IMR-90 (cell line): ENCODE results near the gene PRSS38. TPM values are rescaled to one million over a fixed set of nuclear protein-coding genes. Genes with fewer than 3 reads are reported as not detected.

Experiments used
- ATAC-seq: fragments of 200-7000 bp; cut with Tn5 transposase; 2 replicates; pipeline ENCODE4 v1.9.1; 2020; ENCODE audit warnings: low read depth, mild to moderate bottlenecking, moderate library complexity
- BruUV-seq: library from RNA; stranded (reverse); fragments of 400-500 nt; replicated peaks from 2 replicates; lab custom pipeline; 2021; lab: Mats Ljungman, UMichigan
- CTCF ChIA-PET: fragments of 300-600 bp; formaldehyde crosslinking; extraction: SDS; loops from one replicate; lab custom pipeline; 2021; ENCODE audit warnings: antibody characterized with exemption; lab: Yijun Ruan, JAX
- POLR2A ChIA-PET: fragments of 300-600 bp; sonication (Branson Sonifier 250); formaldehyde crosslinking; loops from one replicate; lab custom pipeline; 2022; ENCODE audit warnings: antibody characterized with exemption; ENCODE audit not compliant: unreplicated experiment; lab: Charles Lee
- DNase-seq: peaks from one replicate; pipeline ENCODE4 v3.0.0; 2013
- H2AFZ ChIP-seq: replicated peaks from 2 replicates; pipeline ENCODE3; 2013; ENCODE audit warnings: low read length, mild to moderate bottlenecking; ENCODE audit not compliant: poor library complexity
- H2AK5ac ChIP-seq: 2 replicates; pipeline ENCODE4 v1.6.1; 2013; ENCODE audit warnings: low read depth, low read length, inconsistent platforms
- H2AK9ac ChIP-seq: replicated peaks from 2 replicates; pipeline ENCODE3; 2013; ENCODE audit warnings: mild to moderate bottlenecking, low read depth, low read length, moderate library complexity; ENCODE audit not compliant: poor library complexity
- H2BK120ac ChIP-seq: 2 replicates; pipeline ENCODE4 v1.6.1; 2013; ENCODE audit warnings: low read depth, low read length, inconsistent platforms
- H2BK15ac ChIP-seq: 3 replicates; pipeline ENCODE4 v1.6.1; 2013; ENCODE audit warnings: low read depth, low read length, inconsistent platforms
- H2BK20ac ChIP-seq: 2 replicates; pipeline ENCODE4 v1.6.1; 2013; ENCODE audit warnings: low read depth, mild to moderate bottlenecking, inconsistent platforms, low read length, moderate library complexity
- H2BK5ac ChIP-seq: 2 replicates; pipeline ENCODE4 v1.6.1; 2013; ENCODE audit warnings: mild to moderate bottlenecking, low read depth, low read length, inconsistent platforms; ENCODE audit not compliant: poor library complexity, severe bottlenecking
- H3K14ac ChIP-seq: replicated peaks from 2 replicates; pipeline ENCODE4 v1.6.1; 2013; ENCODE audit warnings: low read depth, low read length, inconsistent platforms
- H3K18ac ChIP-seq: 2 replicates; pipeline ENCODE4 v1.6.1; 2013; ENCODE audit warnings: low read depth, low read length, control low read depth
- H3K23ac ChIP-seq: 2 replicates; pipeline ENCODE4 v1.6.1; 2013; ENCODE audit warnings: low read depth, low read length, inconsistent platforms
- H3K27ac ChIP-seq: 2 replicates; pipeline ENCODE4 v1.5.1; 2013; ENCODE audit warnings: mild to moderate bottlenecking, control low read depth, low read length; ENCODE audit not compliant: insufficient read depth
- H3K27me3 ChIP-seq: 2 replicates; pipeline ENCODE4 v1.6.1; 2013; ENCODE audit warnings: low read length; ENCODE audit not compliant: control insufficient read depth, insufficient read depth
- H3K36me3 ChIP-seq: 2 replicates; pipeline ENCODE4 v1.6.1; 2013; ENCODE audit warnings: low read length, mixed read lengths; ENCODE audit not compliant: control insufficient read depth, insufficient read depth
- H3K4ac ChIP-seq: 2 replicates; pipeline ENCODE4 v1.6.1; 2013; ENCODE audit warnings: low read depth, low read length, inconsistent platforms
- H3K4me1 ChIP-seq: 2 replicates; pipeline ENCODE4 v1.6.1; 2013; ENCODE audit warnings: low read length, mixed read lengths; ENCODE audit not compliant: control insufficient read depth, insufficient read depth
- H3K4me2 ChIP-seq: 2 replicates; pipeline ENCODE4 v1.6.1; 2013; ENCODE audit warnings: low read depth, mild to moderate bottlenecking, control low read depth, low read length, moderate library complexity
- H3K4me3 ChIP-seq: 2 replicates; pipeline ENCODE4 v1.5.1; 2013; ENCODE audit warnings: low read depth, mild to moderate bottlenecking, control low read depth, low read length, moderate library complexity; ENCODE audit not compliant: insufficient read depth
- H3K56ac ChIP-seq: 2 replicates; pipeline ENCODE4 v1.6.1; 2013; ENCODE audit warnings: low read length, inconsistent platforms; ENCODE audit not compliant: insufficient read depth; ENCODE audit errors: extremely low read depth
- H3K79me1 ChIP-seq, 2 experiments: 2 replicates each; pipeline ENCODE4 v1.6.1; 2013; ENCODE audit warnings: low read length in 2 of 2, inconsistent platforms in 1 of 2, low read depth in 1 of 2
- H3K9ac ChIP-seq: 2 replicates; pipeline ENCODE4 v1.6.1; 2013; ENCODE audit warnings: low read depth, low read length, control low read depth
- H3K9me1 ChIP-seq: 2 replicates; pipeline ENCODE4 v1.6.1; 2013; ENCODE audit warnings: low read length, inconsistent platforms; ENCODE audit not compliant: insufficient read depth
- H3K9me3 ChIP-seq: 2 replicates; pipeline ENCODE4 v1.6.1; 2013; ENCODE audit warnings: low read length; ENCODE audit not compliant: control insufficient read depth, insufficient read depth
- H4K20me1 ChIP-seq: 2 replicates; pipeline ENCODE4 v1.6.1; 2013; ENCODE audit warnings: low read length, inconsistent platforms; ENCODE audit not compliant: insufficient read depth
- H4K5ac ChIP-seq: 2 replicates; pipeline ENCODE4 v1.6.1; 2013; ENCODE audit warnings: mild to moderate bottlenecking, low read depth, low read length, control low read depth
- H4K8ac ChIP-seq, 2 experiments: 2 replicates each; pipeline ENCODE4 v1.6.1; 2013; ENCODE audit warnings: low read depth in 2 of 2, low read length in 2 of 2, control low read depth in 1 of 2, inconsistent platforms in 1 of 2
- H4K91ac ChIP-seq: 2 replicates; pipeline ENCODE4 v1.6.1; 2013; ENCODE audit warnings: low read depth, low read length, inconsistent platforms; ENCODE audit not compliant: insufficient read depth
- FOS ChIP-seq: fragments of 150-350 bp; IDR thresholded peaks from 2 replicates; pipeline ENCODE4 v1.6.1; 2016; ENCODE audit warnings: low read depth, low read length
- NFE2L2 ChIP-seq: fragments of 150-350 bp; IDR thresholded peaks from 2 replicates; pipeline ENCODE4 v1.6.1; 2016; ENCODE audit warnings: low read depth, mild to moderate bottlenecking, low read length
- RCOR1 ChIP-seq: IDR thresholded peaks from 2 replicates; pipeline ENCODE4 v1.6.1; 2012; ENCODE audit warnings: mild to moderate bottlenecking, low read length, improper control_type of control experiment; ENCODE audit not compliant: insufficient replicate concordance
- SMC3 ChIP-seq: fragments of 150-350 bp; IDR thresholded peaks from 2 replicates; pipeline ENCODE4 v1.6.1; 2016; ENCODE audit warnings: low read depth, mild to moderate bottlenecking, antibody characterized with exemption, low read length, moderate library complexity
- WGBS, 2 experiments: methylation state at CpG; one replicate each; pipeline versions ENCODE4 v1.1.5 to v1.1.7; 2013; ENCODE audit warnings: missing lambda C conversion rate in 2 of 2; ENCODE audit not compliant: insufficient read length in 1 of 2; ENCODE audit errors: extremely low coverage in 2 of 2; 5-methylcytosine and 5-hydroxymethylcytosine counted together
- dilution Hi-C: fragments of 300-500 bp; cut with HindIII; formaldehyde crosslinking; loops from one replicate; pipeline ENCODE4 v1.14.3; 2018; ENCODE audit warnings: low sequenced_read_pairs; ENCODE audit not compliant: unreplicated experiment
- in situ Hi-C: fragments of 300-500 bp; cut with MboI; formaldehyde crosslinking; loops from 3 replicates; pipeline ENCODE4 v1.14.3; 2019; ENCODE audit warnings: low sequenced_read_pairs, inconsistent platforms, mixed read lengths
- intact Hi-C: fragments of 100-400 bp; cut with micrococcal nuclease; formaldehyde crosslinking; loops from 2 replicates; pipeline ENCODE4 v1.10.0; 2022
- polyA plus RNA-seq, 3 experiments: library from polyadenylated mRNA; depleted of rRNA; stranded (reverse); fragments of >200 nt; gene quantifications; 2 replicates each; pipeline ENCODE4 v1.2.3, GENCODE V29; 2012; ENCODE audit warnings: low replicate concordance in 1 of 3
- total RNA-seq: library from RNA; depleted of rRNA; stranded (reverse); fragments of >200 nt; gene quantifications from 2 replicates; pipeline ENCODE4 v1.2.3, GENCODE V29; 2012
- TF ChIP-seq, protein P1 (sequence below): fragments of 150-350 bp; IDR thresholded peaks from 2 replicates; pipeline ENCODE4 v1.6.1; 2016; ENCODE audit warnings: low read depth, mild to moderate bottlenecking, low read length, moderate library complexity, borderline replicate concordance
- TF ChIP-seq, protein P2 (sequence below): conservative IDR thresholded peaks from 2 replicates; pipeline ENCODE4 v1.5.1; 2012; ENCODE audit warnings: mild to moderate bottlenecking, low read depth, low read length, improper control_type of control experiment

PRSS38 gene
- total and polyA plus RNA-seq, 2 of the 4 experiments (the other 2 are of a cell fraction), result not detected

DNA sequence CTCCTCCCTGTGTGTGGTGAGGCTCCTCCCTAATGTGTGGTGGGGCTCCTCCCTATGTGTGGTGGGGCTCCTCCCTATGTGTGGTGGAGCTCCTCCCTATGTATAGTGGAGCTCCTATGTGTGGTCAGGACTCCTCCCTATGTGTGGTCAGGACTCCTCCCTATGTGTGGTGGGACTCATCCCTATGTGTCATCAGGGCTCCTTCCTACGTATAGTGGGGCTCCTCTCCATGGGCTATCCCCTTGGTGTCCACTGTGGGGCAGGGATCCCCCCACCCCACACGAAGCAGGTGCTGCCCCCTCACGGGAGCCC lies 29.6 kb downstream of the PRSS38 start:
- Histone ChIP-seq H2BK120ac (no peak overlapping the region), H3K79me1 (no peaks in the 10 kb centered on the region), H3K4me3 (no peak overlapping the region), H2AK5ac (no peak overlapping the region), H3K23ac (no peak overlapping the region), H2AK9ac (no peak overlapping the region), H3K27me3 (no peaks in the 10 kb centered on the region; the same call in 1 of the 2 replicates), H4K20me1 (no peaks in the 10 kb centered on the region), H3K18ac (no peak overlapping the region), H3K9ac (no peak overlapping the region), H2BK5ac (no peak overlapping the region), H2AFZ (no peak overlapping the region), H3K9me3 (0 out of 2 replicates have a peak, but pooled peaks cover 3% of the 10 kb centered on the region), H4K8ac (no peak overlapping the region), H4K91ac (no peak overlapping the region), H3K36me3 (no peaks in the 10 kb centered on the region), H3K27ac (no peak overlapping the region), H2BK15ac (no peak overlapping the region), H3K4ac (no peak overlapping the region), H3K4me1 (no peaks in the 10 kb centered on the region), H3K14ac (no peak overlapping the region), H3K9me1 (no peaks in the 10 kb centered on the region), H3K4me2 (no peak overlapping the region), H3K56ac (no peak overlapping the region), H2BK20ac (no peak overlapping the region), H4K5ac (no peak overlapping the region)
- ATAC-seq, result no peak
- no CpG with 5 or more reads among the region's 3 CpGs for WGBS, 2 experiments
- dilution Hi-C loops (no loop called here), intact Hi-C loops (no loop called here), in situ Hi-C loops (no loop called here)
- no peak for DNase-seq
- BruUV-seq, result no TSS peak
- POLR2A ChIA-PET, result no interaction called here
- TF ChIP-seq FOS, result no peak
- no peak for TF ChIP-seq SMC3
- TF ChIP-seq, protein P1, sequence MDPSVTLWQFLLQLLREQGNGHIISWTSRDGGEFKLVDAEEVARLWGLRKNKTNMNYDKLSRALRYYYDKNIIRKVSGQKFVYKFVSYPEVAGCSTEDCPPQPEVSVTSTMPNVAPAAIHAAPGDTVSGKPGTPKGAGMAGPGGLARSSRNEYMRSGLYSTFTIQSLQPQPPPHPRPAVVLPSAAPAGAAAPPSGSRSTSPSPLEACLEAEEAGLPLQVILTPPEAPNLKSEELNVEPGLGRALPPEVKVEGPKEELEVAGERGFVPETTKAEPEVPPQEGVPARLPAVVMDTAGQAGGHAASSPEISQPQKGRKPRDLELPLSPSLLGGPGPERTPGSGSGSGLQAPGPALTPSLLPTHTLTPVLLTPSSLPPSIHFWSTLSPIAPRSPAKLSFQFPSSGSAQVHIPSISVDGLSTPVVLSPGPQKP, result no peak
- TF ChIP-seq, protein P2, sequence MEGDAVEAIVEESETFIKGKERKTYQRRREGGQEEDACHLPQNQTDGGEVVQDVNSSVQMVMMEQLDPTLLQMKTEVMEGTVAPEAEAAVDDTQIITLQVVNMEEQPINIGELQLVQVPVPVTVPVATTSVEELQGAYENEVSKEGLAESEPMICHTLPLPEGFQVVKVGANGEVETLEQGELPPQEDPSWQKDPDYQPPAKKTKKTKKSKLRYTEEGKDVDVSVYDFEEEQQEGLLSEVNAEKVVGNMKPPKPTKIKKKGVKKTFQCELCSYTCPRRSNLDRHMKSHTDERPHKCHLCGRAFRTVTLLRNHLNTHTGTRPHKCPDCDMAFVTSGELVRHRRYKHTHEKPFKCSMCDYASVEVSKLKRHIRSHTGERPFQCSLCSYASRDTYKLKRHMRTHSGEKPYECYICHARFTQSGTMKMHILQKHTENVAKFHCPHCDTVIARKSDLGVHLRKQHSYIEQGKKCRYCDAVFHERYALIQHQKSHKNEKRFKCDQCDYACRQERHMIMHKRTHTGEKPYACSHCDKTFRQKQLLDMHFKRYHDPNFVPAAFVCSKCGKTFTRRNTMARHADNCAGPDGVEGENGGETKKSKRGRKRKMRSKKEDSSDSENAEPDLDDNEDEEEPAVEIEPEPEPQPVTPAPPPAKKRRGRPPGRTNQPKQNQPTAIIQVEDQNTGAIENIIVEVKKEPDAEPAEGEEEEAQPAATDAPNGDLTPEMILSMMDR, result no peak
- no peak for TF ChIP-seq RCOR1
- TF ChIP-seq NFE2L2, result no peak
- CTCF ChIA-PET, result no interaction called here
